Esophagus muscularis mucosa (tissue), 4 donors: Measurements from ENCODE around the gene DOCK8. TPM values are rescaled to one million over a fixed set of nuclear protein-coding genes. Genes with fewer than 3 reads are reported as not detected.

Experiments used
- DNase-seq: peaks from one replicate; pipeline ENCODE4 v3.0.0-alpha.2; 2017; ENCODE audit errors: extremely low spot score
- H3K27ac ChIP-seq, 4 donors: fragments of 200-600 bp; sonication (generic); replicated peaks in 1 of 4; 1 replicate in 3 of 4; 2 replicates in 1 of 4; pipeline ENCODE4 v1.5.1; 2016 to 2019; ENCODE audit warnings: mild to moderate bottlenecking in 1 of 4
- H3K27me3 ChIP-seq, 4 donors: fragments of 200-600 bp; sonication (generic); one replicate each; pipeline versions ENCODE4 v1.5.1 to v1.6.0; 2016 to 2019
- H3K36me3 ChIP-seq, 4 donors: fragments of 200-600 bp; sonication (generic); one replicate each; pipeline ENCODE4 v1.5.1; 2016 to 2019
- H3K4me1 ChIP-seq, 4 donors: fragments of 200-600 bp; sonication (generic); one replicate each; pipeline ENCODE4 v1.5.1; 2016 to 2019
- H3K4me3 ChIP-seq, 4 donors: fragments of 200-600 bp; sonication (generic); 1 replicate in 2 of 4; 2 replicates in 2 of 4; pipeline ENCODE4 v1.5.1; 2016 to 2019; ENCODE audit warnings: mild to moderate bottlenecking in 4 of 4, moderate library complexity in 1 of 4
- H3K9me3 ChIP-seq, 4 donors: fragments of 200-600 bp; sonication (generic); 1 replicate in 3 of 4; 2 replicates in 1 of 4; pipeline ENCODE4 v1.5.1; 2016 to 2019
- EP300 ChIP-seq: sonication (generic); formaldehyde crosslinking; IDR thresholded peaks from one replicate; pipeline ENCODE4 v1.6.1; 2017; ENCODE audit warnings: antibody characterized with exemption
- POLR2A ChIP-seq: fragments of 450-650 bp; IDR thresholded peaks from one replicate; pipeline ENCODE4 v1.6.1; 2017; ENCODE audit warnings: antibody characterized with exemption, moderate library complexity, mild to moderate bottlenecking, low read depth
- POLR2AphosphoS5 ChIP-seq, 2 donors: sonication (generic); formaldehyde crosslinking; IDR thresholded peaks; one replicate each; pipeline ENCODE4 v1.6.1; 2017; ENCODE audit warnings: antibody characterized with exemption in 2 of 2
- WGBS: methylation state at CpG from one replicate; pipeline ENCODE4 v1.1.5; 2018; 5-methylcytosine and 5-hydroxymethylcytosine counted together
- intact Hi-C: fragments of 100-400 bp; cut with DNase I; formaldehyde crosslinking; loops from one replicate; pipeline ENCODE4 v1.15.1; 2023
- total RNA-seq, 4 donors: library from RNA; depleted of rRNA; stranded (reverse); fragments of >200 nt; gene quantifications; one replicate each; pipeline versions ENCODE4 v1.1.0 to v1.2.1, GENCODE V29; 2016
- TF ChIP-seq, protein P1 (sequence below), 3 experiments: fragments of 200-600 bp in 2 of 3; fragments of 450-650 bp in 1 of 3; sonication (generic) in 2 of 3; IDR thresholded peaks; one replicate each; pipeline ENCODE4 v1.5.1; 2017 to 2019; ENCODE audit warnings: antibody characterized with exemption in 3 of 3, mild to moderate bottlenecking in 2 of 3, moderate library complexity in 1 of 3

DOCK8 gene
- total RNA-seq, 4 donors from 2014 or later = 45.1 to 72.8 (median 48.8) TPM

DNA sequence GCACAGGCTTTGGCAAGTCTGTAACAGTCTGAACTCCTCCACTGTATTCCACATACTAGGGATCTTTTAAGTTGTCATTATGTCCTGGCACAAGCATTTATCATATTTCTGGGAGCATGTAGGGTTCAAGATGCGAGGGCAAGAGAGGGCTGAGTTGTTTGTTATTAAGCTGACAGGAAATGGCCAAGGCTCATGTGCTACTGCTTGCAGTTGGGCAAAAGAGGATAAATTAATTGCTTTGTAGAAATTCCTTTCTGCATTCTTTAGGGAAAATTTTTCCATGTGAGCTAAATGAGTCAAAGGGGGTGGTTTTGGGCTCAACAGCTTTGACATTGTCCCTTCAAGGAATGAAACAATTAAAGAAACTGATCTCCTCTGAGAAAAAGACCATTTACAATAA lies 35.4 kb downstream of the DOCK8 start:
- no peaks in the 10 kb centered on the region for H3K27me3 ChIP-seq
- H3K27ac ChIP-seq = peak overlapping the region in 3 of 4 donors; percentile 15 to 55 (median 54)
- 42% methylated on average over 1 of the region's 1 CpG for WGBS
- no peaks in the 10 kb centered on the region for H3K9me3 ChIP-seq
- no peaks in the 10 kb centered on the region for H3K36me3 ChIP-seq
- TF ChIP-seq EP300 = no peak
- TF ChIP-seq POLR2AphosphoS5 (IDR thresholded peaks at IDR 0.05) = no peak
- TF ChIP-seq POLR2A = no peak
- TF ChIP-seq, protein P1, sequence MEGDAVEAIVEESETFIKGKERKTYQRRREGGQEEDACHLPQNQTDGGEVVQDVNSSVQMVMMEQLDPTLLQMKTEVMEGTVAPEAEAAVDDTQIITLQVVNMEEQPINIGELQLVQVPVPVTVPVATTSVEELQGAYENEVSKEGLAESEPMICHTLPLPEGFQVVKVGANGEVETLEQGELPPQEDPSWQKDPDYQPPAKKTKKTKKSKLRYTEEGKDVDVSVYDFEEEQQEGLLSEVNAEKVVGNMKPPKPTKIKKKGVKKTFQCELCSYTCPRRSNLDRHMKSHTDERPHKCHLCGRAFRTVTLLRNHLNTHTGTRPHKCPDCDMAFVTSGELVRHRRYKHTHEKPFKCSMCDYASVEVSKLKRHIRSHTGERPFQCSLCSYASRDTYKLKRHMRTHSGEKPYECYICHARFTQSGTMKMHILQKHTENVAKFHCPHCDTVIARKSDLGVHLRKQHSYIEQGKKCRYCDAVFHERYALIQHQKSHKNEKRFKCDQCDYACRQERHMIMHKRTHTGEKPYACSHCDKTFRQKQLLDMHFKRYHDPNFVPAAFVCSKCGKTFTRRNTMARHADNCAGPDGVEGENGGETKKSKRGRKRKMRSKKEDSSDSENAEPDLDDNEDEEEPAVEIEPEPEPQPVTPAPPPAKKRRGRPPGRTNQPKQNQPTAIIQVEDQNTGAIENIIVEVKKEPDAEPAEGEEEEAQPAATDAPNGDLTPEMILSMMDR (IDR thresholded peaks at IDR 0.05) = no peak
- no peak for DNase-seq
- intact Hi-C loops = no loop called here
- H3K4me1 ChIP-seq = peaks cover 0 to 48% (median 36%) of the 10 kb centered on the region in 4 donors
- H3K4me3 ChIP-seq = no peak overlapping the region

DNA sequence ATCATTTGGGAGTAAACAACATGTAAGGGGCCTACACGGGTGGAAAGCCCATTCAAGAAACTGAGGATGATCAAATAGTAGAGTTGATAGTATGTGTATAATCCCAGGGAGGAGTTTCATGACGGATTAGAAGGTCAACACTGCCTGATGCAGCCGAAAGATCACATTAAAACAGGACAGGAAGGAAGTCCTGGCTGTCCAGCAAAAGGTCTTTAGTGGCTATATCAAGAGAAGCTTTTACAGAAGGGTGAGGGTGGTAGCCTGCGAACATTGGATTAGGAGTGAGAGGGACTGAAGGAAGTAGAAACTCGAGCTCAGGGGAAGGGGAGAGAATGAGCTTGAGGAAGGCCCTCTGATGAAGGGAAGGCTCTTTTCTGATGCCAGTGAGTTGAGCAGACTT lies 36.0 kb downstream of the DOCK8 start:
- TF ChIP-seq, protein P1 (IDR thresholded peaks at IDR 0.05) = no peak
- TF ChIP-seq EP300 = no peak
- no peak for TF ChIP-seq POLR2AphosphoS5 (IDR thresholded peaks at IDR 0.05)
- TF ChIP-seq POLR2A = no peak
- Histone ChIP-seq H3K27ac (peak overlapping the region in 3 of 4 donors; percentile 15 to 54 (median 46)), H3K36me3 (no peaks in the 10 kb centered on the region), H3K4me1 (peaks cover 0 to 48% (median 36%) of the 10 kb centered on the region in 4 donors), H3K9me3 (no peaks in the 10 kb centered on the region), H3K27me3 (no peaks in the 10 kb centered on the region), H3K4me3 (no peak overlapping the region)
- DNase-seq = no peak
- intact Hi-C loops = no loop called here
- WGBS = 35% methylated on average over 5 of the region's 5 CpGs

DNA sequence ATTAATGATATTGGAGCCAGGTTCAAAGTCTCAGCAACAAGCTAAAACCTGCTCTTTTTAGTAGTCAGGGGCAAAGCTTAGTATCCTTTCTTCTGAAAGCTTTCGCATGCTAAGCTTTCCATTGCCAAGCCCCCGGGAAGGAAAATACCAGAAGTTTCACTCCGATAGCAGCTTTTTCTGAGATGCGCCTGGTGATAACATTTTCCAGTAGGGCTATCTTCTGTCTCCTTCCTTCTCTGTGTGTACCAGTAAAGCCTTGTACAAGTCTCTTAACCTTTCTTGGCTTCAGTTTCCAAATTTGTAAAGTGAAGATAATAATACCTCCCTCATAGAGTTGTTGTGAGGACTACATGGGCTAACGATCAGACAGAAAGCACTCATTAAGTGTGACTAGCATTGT lies 36.7 kb downstream of the DOCK8 start:
- 87% methylated on average over 5 of the region's 5 CpGs for whole genome bisulfite sequencing
- H3K27me3 ChIP-seq = no peaks in the 10 kb centered on the region
- no peak overlapping the region for H3K27ac ChIP-seq
- no peaks in the 10 kb centered on the region for H3K36me3 ChIP-seq
- no peaks in the 10 kb centered on the region for H3K9me3 ChIP-seq
- no peak for TF ChIP-seq POLR2AphosphoS5 (IDR thresholded peaks at IDR 0.05)
- DNase-seq = no peak
- peaks cover 0 to 48% (median 36%) of the 10 kb centered on the region in 4 donors for H3K4me1 ChIP-seq
- intact Hi-C loops = no loop called here
- H3K4me3 ChIP-seq = no peak overlapping the region

DNA sequence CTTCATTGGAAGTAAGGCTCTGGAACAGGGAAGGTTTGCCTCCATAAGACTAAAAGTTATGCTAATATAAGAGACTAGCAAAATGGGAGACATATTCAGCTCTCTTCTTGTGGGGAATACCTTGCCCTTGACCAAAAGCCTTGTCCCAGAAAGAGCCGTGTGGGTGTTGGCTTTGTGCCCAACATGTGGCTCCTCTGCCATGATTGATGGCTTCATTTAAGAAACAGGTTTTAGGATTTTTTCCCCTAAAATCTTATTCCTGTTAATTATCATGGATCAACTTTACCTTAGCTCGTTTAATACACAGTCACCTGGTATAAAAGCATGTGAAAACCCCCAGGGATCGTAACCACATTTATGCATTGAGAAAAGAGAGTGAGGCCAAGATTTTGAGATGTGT lies 38.9 kb downstream of the DOCK8 start:
- TF ChIP-seq, protein P1 (IDR thresholded peaks at IDR 0.05) = no peak
- no peak for TF ChIP-seq POLR2A
- no peak for TF ChIP-seq POLR2AphosphoS5 (IDR thresholded peaks at IDR 0.05)
- TF ChIP-seq EP300 = no peak
- Histone ChIP-seq H3K36me3 (no peaks in the 10 kb centered on the region), H3K27me3 (no peaks in the 10 kb centered on the region), H3K27ac (no peak overlapping the region), H3K9me3 (no peaks in the 10 kb centered on the region), H3K4me1 (peaks cover 0 to 54% (median 40%) of the 10 kb centered on the region in 4 donors), H3K4me3 (no peak overlapping the region)
- 71% methylated on average over 3 of the region's 3 CpGs for WGBS
- no peak for DNase-seq
- intact Hi-C loops = no loop called here

DNA sequence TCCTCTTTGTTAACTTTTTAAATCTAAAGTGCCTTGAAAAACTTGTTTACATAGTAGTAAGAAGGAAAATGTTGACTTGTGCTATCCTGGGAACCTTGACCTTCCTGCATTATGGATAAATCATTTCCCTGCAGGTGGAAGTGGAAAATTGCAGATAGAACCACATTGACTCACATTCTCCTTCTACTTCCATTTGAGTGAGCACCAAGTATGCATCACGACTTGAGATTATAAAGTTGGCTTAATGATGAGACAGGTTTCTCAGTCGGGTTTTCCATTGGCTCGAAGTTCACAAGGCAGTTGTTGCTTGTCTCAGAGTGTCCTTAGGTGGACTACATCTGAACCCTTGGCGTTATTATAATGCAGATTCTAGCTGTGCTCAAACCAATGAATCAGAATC lies 39.9 kb downstream of the DOCK8 start:
- Histone ChIP-seq H3K27me3 (no peaks in the 10 kb centered on the region), H3K9me3 (no peaks in the 10 kb centered on the region), H3K4me1 (peaks cover 0 to 50% (median 37%) of the 10 kb centered on the region in 4 donors), H3K36me3 (no peaks in the 10 kb centered on the region), H3K27ac (no peak overlapping the region), H3K4me3 (no peak overlapping the region)
- TF ChIP-seq POLR2A = no peak
- no peak for TF ChIP-seq EP300
- TF ChIP-seq POLR2AphosphoS5 (IDR thresholded peaks at IDR 0.05) = no peak
- TF ChIP-seq, protein P1 (IDR thresholded peaks at IDR 0.05) = no peak
- no peak for DNase-seq
- 69% methylated on average over 4 of the region's 4 CpGs for WGBS
- intact Hi-C loops = no loop called here
